Fibroblast of pulmonary artery (primary cell): Measurements from ENCODE around the gene SEMG2.

Experiments
- DNase-seq: peaks from one replicate; pipeline ENCODE4 v3.0.0-alpha.2; 2010; ENCODE audit warnings: low read depth
- H3K4me3 ChIP-seq: replicated peaks from 2 replicates; pipeline ENCODE4 v1.5.1; 2011; ENCODE audit warnings: low read depth, mild to moderate bottlenecking, control low read depth, low read length, moderate library complexity
- CTCF ChIP-seq: IDR thresholded peaks from 2 replicates; pipeline ENCODE4 v1.5.1; 2011; ENCODE audit warnings: mild to moderate bottlenecking, control low read depth, low read length, inconsistent platforms; ENCODE audit errors: missing control alignments

SEMG2 gene

GRCh38 chr20:45221076-45221475 lies at the start of gene SEMG2:
Gene SEMG2, plus strand, starts transcription at chr20:45221373. Its CDS starts 17 bp downstream, at chr20:45221390.
- no peak within 1 kb of the TSS for H3K4me3 ChIP-seq
- TF ChIP-seq CTCF: no peak
- no peak for DNase-seq

GRCh38 chr20:45173522-45173921 lies 47.7 kb upstream of the SEMG2 start:
- no peak overlapping the region for H3K4me3 ChIP-seq
- TF ChIP-seq CTCF: no peak
- DNase-seq: no peak

GRCh38 chr20:45174434-45175364 lies 46.5 kb upstream of the SEMG2 start, which contains the start of gene PI3:
Gene PI3, plus strand, starts transcription at chr20:45174902. Its CDS starts 21 bp downstream, at chr20:45174923.
- peak; percentile 69 for DNase-seq
- no peak within 1 kb of the TSS for H3K4me3 ChIP-seq
- no peak for TF ChIP-seq CTCF

- TF ChIP-seq CTCF: no peak
- H3K4me3 ChIP-seq: no peak overlapping the region
- DNase-seq: no peak
Measured at GRCh38 chr20:45176526-45177267, 44.5 kb upstream of the SEMG2 start.

GRCh38 chr20:45179166-45179565 lies 42.0 kb upstream of the SEMG2 start:
- no peak for TF ChIP-seq CTCF
- DNase-seq: no peak

GRCh38 chr20:45181639-45182038 lies 39.5 kb upstream of the SEMG2 start:
- no peak overlapping the region for H3K4me3 ChIP-seq
- no peak for TF ChIP-seq CTCF

More at GRCh38 chr20:45179166-45179565, 42.0 kb upstream of the SEMG2 start:
- H3K4me3 ChIP-seq: no peak overlapping the region

More at GRCh38 chr20:45181639-45182038, 39.5 kb upstream of the SEMG2 start:
- no peak for DNase-seq
